ENCODE measurements around the gene TMCO4.
"Not testable (repeated sequence)": the region's sequence is repeated elsewhere in the genome, so short reads cannot be mapped to it uniquely, and the experiment has no call there.

Gene TMCO4

DNA sequence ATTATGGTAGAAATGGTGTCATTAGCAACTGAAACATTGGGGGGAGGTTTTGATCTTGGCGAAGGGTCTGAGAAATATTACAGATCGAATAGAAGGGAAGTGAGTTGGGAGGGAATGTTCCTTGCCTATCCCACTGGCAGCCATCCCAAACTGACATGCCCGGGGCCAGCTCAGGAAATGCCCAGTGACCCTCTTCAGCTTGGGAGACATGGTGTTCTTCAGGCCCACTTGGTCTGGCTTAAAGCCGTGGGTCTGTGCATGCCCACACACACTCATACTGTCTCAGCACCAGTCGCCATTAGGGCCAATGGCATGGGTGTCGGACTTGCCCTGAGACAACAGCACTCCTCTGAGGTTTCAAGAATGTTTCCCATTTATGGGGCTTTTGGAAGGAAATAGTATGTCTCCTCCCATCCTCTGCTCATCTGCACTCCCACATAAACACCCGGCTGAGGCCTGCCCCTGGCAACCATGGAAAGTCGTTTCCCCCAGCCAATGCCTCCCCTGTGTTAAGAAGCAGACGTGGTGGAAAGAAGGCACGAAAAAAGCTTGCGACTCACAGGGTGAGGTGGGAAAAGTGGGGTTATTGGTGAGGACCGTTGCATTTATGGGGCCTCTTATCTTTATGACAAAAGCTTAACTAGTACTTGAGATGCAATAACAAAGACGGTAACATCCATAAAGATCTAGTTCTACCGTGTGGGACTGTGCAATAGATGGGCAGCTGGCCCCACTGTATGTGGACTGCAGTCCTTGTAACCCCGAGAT is 13.3 kb upstream of the TMCO4 start:
- no peak for DNase-seq

DNA sequence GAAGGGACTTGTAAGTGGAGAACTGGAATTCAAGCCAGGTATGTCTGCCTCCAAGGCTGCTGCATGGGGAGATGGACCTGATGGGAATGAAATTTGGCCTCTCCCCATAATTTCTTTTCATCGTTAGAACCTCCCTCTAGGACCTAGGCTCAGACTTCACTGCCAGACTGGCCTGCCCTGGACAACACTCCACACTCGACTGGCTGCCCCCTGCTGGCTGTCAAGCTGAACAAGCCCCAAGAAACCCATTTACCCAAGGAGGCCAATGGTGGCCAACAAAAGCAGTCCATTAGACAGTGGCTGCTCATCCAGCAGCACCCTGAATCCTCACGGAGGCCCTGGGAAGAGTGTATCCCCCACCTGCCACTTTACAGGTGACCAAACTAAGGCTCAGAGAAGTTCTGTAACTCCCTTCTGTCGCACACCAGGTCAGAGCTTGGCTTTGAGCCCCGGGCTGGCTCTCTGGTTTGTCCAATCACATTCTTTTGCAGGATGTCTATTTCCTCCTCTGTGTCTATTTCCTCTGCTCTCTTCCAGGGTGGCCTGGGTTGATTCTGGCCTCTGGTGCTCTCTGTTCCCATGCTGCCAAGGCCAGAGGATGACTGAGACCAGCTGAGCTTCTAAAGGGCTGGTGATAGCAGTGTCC is 11.6 kb upstream of the TMCO4 start:
- peak; percentile 71 to 75 for DNase-seq

DNA sequence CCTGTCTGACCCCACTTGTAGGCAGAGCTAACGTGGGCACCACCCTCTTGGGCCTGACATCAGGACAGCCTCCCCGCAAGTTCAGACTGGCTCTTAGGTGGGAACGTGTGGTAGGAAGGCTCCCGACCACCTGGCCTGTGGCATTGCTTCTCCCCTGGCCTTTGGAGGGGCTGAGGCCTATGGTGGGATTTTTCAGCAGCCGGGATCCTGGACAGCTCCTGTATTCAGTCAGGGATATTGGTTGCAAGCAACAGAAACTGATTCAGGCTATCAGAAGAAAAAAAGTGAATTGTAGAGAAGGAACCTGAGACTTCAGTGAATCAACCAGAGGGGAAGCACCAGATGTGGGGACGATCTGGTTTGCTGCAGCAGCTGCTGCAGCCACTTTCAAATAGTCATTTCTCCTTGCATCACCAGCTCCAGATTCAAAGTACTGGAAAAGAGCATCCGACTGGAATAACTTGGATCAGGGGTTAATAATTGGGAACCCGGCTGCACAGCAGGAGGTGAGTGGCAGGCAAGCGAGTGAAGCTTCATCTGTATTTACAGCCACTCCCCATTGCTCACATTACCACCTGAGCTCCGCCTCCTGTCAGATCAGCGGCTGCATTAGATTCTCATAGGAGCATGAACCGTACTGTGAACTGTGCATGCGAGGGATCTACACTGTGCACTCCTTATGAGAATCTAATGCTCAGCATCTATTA is 9.5 kb upstream of the TMCO4 start:
- DNase-seq, result no peak

DNA sequence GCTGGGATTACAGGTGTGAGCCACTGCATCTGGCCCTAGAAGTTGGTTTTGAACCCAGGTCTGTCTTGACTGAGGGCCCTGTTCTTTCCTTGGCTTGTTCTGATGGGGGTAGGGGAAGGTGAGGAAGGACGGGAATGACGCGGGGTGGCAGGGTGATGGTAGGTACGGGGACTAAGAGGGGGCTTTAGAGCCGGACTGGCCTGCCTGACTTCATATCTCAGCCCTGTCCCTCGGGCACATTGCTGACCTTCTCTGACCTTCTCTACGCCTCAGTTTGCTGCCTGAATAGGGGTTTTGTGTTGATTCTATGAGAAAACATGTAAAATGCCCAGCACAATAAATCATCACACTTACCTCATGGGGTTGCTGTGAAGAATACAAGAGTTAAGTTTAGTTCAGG is 8.6 kb upstream of the TMCO4 start:
- DNase-seq, result no peak

DNA sequence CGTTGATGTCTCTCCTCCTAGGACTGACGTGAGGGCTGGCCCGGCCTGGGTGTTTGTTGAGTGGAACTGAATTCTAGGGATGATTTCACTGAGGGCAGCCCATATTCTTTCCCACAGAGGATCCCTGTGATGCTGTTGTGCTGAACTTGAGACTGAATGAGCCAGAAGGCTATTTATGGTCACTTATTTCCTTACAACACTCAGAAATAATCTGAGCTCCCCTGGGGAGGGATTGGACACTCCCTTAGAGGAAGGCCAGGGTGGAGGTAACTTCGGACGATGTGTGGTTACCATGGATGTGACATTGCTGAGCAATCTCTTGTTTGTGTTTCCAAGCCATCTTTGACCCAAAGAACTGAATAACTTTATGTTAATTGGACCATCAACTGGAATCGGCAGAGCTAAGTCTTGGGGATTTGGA is 5.1 kb upstream of the TMCO4 start:
- DNase-seq, result no peak

DNA sequence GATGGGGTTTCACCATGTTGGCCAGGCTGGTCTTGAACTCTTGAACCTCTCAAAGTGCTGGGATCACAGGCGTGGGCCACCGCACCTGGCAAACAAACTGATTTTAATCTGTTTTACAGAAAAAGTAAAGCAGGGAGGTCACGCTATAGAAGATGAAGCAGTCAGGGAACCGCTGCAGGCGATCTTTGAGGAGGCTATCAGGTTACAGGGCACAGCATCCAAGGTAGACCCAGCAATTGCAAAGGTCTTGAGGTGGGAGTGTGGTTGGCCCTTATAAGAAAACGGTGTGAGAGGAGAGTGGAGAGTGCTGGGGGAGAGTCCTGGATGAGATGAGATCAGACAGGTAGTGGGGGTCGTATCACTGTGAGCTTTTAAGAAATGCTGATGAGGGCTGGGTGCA is 2.6 kb upstream of the TMCO4 start:
- no peak for DNase-seq

DNA sequence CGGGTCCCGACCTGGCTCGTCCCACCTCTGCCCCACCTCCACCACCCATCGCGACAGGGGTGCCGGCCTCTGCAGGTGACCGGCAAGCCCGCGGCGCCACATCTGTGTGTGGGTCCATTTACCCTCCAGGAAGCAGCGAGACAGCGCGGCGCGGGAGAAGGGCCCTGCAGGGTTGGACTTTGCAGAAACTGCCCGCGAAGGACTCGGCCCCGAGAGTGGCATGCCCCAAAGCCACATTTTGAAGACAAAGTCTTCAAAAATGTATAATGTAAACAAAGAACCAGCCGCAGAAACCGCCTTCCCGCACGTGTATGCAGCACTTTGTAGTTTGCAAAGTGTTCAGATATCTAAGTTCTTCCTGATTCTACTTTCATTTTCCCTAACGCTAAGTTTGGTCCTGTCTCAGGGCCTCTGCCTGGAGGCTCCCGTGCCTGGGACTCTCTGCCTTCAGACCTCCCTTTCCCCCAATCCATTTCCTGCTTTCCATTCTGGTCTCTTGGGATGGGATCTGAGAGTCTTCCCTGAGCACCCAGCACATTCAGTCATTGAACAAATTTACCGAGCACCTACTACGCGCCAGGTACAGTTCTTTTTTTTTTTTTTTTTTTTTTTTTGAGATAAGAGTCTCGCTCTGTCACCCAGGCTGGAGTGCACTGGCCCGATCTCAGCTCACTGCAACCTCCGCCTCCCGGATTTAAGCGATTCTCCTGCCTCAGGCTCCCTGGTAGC is 524 bp upstream of the TMCO4 start:
- DNase-seq, result peak; percentile 60 to 62

DNA sequence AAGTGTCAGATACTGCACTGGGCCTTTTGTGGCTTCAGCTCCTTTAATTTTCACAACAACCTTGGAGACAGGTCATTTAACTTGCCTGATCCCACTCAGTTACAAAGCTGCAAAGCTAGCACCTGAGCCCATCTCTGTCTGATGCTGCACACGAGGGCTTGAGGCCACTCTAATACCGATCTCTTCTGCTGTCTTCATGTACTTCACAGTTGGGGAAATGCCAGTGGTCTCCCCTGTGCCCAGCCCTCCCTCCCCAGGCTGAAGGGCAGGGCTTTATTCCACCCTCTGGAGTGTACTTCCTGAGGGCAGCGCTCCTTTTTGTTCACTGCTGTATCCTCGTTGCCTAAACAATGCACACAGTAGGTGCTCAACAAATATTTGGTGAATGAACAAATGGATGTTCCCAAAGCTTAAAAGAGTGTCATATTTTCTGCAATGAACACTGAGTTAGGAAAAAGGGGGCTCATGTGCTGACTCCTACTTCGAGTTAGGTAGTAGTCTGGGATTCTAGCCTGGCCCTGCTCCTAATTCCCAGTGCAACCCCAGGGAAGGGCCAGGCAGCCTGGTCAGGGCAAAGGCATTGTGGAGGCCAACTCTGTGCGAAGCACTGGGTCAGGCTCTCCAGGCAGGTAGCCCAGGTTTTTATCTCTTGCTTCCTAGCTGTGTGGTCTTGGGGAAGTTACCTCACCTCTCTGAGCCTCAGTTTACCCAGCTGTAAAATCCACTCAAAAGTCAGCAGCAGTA is 1.1 kb downstream of the TMCO4 start:
- no peak for DNase-seq

DNA sequence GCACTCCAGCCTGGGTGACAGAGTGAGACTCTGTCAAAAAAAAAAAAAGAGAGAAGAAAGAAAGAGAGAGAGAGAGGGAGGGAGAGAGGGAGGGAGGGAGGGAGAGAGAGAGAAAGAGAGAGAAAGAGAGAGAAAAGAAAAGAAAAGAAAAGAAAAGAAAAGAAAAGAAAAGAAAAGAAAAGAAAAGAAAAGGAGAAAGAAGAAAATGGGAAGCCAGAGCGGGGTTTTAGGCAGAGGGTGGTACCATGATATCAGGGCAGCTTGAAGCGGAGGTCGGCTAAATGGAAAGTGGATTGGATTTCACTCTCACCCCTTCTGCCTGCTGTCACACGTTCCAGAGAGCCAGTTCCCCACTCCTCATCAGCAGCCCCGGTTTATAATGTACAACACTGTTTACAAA is 1.9 kb downstream of the TMCO4 start:
- no peak for DNase-seq

DNA sequence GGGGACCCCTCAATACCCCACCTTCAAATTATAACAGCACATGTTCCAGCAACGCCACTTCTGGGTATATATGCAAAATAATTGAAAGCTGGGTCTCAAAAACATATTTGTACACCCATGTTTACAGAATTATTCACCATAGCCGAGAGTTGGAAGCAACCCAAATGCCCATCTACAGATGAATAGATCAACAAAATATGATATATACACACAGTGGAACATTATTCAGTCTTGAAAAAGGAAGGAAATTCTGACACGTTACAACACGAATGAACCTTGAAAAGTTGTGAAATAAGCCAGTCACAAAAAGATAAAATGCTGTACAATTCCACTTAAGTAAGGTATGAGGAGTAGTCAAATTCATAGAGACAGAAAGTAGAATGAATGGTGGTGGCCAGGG is 5.1 kb downstream of the TMCO4 start:
- no peak for DNase-seq

DNA sequence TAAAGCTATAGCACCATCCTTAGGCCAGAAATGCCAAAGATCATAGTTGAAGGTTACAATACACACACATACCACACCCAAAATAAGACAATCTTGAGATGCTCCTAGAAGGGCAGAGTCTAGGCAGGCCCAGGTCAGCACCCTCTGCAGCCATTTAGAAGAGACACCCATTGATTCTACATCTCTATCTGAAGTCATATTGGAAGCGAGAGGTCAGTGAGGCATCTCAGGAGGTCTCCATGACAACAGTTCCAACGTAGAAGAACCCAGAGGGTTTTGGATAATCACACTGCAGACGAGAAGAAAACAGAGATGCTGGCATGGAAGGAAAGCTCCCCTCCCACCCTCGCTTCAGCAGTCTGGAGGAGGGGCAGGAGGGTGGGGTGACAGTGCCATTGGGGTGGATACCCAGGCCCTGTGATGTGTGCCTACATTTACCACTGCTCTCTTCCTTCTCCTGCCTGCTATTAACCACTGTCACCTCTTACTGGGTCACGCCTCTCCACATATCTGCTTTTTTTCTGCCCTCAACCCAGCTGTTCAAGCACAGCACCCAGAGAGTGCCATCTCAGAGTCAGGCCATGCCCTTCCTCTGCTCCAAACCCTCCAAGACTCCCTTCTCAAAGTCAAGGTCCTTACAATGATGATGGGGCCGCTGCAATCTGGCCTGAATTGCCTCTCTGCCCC is 6.2 kb downstream of the TMCO4 start:
- DNase-seq, result no peak

DNA sequence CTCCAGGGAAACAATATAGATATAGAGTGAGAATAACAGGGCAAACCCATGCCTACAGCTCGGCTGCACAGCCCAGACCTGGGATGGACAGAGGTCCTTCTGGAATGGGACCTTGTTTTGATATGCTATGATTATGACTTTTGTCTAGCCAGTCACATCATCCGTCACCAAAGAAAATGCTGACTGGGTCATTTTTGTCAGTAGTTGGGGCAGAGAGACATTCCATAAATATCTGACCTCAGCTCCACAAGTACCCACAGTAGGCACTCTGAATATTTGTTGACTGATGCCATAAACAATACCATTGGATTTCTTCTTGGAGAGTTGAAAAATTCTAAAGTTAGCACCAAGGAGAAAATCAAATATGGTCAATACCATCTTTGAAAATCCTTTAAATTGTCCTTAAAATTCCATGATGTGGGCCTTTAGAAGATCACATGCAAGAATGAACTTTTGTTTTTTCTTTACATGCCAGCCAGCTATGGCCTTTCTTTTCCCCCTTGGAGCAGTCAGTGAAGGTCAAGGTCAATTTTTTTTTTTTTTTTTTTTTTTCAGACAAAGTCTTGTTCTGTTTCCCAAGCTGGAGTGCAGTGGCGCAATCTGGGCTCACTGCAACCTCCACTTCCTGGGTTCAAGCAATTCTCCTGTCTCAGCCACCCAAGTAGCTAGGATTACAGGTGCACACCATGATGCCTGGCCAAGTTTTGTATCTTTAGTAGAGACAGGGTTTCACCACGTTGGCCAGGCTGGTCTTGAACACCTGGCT is 7.3 kb downstream of the TMCO4 start:
- no peak for DNase-seq

DNA sequence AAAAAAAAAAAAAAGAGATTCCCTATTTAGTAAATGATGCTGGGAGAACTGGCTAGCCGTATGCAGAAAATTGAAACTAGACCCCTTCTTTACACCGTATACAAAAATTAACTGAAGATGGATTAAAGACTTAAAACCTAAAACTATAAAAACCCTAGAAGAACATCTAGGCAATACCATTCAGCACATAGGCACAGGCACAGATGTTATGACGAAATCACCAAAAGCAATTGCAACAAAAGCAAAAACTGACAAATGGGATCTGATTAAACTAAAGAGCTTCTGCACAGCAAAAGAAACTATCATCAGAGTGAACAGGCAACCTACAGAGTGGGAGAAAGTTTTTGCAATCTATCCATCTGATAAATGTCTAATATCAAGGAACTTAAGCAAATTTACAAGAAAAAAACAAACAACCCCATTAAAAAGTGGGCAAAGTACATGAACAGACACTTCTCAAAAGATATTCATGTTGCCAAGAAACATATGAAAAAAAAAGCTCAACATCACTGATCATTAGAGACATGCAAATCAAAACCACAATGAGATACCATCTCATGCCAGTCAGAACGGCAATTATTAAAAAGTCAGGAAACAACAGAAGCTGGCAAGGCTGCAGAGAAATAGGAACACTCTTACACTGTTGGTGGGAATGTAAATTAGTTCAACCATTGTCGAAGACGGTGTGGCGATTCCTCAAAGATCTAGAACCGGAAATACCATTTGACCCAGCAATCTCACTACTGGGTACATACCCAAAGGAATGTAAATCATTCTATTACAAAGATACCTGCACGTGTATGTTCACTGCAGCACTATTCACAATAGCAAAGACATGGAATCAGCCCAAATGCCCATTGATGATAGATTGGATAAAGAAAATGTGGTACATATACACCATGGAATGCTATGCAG is 9.4 kb downstream of the TMCO4 start:
- not testable (repeated sequence) for DNase-seq

DNA sequence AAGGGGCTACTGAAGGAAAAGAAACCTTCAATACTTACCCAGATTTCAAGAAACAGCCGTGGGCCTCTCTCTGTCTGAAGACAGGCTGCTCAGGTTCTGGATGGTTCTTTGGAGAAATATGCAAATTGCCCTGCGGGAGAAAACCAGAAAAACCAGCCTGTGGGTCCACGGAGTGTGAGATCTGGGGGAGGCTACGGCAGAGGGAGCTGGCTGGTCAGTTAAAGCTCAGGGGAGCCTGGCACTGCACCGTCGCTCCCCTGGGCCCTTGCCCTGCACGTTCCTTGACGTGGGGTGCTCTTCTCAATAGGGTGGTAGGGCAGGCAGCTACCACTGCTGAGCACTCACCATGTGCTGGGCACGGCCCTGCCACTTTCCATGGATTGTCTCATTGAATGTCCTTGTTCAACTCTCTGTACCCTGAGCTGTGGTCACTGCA is 12.7 kb downstream of the TMCO4 start:
- DNase-seq, result no peak

DNA sequence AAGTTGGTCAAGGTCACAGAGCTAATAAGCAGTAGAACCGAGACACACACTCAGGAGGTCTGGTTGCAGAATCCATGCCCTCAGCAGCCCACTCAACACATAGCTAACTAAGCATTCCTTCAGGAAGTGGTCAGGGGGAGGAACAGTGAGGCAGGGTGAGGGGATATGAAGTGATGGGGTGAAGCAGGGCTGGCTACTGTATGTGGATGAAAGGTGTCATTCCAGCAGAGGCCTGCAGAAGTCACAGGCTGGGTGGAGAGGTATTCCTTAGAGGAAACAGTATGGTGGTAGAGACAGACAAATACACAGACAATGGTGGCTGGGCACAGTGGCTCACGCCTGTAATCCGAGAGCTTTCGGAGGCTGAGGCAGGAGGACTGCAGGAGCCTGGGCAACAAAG is 14.1 kb downstream of the TMCO4 start:
- DNase-seq, result no peak

DNA sequence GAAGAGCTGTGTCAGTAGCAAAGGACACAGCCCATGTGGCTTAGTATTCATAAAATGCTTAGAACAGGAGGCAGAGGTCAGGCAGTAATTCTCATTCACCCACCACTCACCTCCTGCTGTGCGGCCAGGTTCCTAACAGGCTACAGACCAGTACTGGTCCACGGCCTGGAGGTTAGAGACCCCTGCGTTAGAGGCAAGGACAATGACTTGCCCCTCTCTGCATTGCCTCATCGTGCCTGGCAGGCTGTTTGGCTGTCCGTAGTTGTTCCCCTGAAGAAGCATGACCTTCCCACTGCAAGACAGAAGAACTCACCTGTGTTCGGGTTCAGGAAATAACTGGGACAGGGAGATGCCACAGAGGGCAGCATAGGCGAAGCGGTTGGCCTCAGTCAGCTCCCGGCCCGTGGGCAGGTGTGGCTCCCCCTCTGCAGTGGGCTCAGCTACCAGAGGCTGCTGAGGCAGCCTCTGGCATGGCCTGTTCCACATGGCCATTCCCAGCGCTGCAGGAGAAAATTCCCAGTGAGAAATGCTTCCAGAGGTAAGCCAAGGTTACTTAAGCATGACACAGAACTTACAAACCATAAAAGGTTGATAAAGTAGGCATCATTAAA is 19.3 kb downstream of the TMCO4 start:
- no peak for DNase-seq

DNA sequence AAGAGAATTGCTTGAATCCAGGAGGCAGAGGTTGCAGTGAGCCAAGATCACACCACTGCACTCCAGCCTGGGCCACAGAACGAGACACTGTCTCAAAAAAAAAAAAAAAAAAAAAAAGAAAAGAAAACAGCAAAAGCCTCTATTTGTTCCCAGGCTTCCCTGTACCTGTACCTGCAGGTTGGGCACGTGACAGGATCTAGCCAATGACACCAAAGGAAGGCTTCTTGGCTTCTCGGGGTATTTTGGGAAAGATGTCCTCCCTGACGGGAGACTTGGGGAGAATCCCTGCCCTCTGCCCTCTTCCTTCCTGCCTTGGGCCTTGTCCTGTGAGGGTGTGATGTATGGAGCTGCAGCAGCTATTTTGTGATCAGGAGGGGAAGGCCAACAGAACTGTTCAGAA is 22.8 kb downstream of the TMCO4 start:
- DNase-seq, result no peak

DNA sequence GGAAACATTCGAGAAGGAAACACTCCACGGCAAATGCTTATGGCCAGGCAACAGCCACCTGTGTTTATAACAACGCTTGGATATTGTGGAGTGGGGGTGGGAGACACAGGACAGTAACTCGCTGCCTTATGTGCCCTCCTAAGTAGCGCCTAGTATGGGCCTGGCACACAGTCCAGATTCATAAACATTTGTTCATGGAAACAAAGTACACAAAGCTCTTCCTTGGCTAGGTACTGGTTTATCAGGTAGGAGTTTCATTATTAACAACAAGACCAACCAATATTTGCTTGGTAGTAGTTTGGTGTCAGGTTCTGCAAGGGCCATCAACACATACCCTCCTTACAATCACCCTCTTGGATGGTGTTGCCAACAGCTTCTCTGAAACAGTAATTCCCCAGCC is 23.4 kb downstream of the TMCO4 start:
- DNase-seq, result no peak

DNA sequence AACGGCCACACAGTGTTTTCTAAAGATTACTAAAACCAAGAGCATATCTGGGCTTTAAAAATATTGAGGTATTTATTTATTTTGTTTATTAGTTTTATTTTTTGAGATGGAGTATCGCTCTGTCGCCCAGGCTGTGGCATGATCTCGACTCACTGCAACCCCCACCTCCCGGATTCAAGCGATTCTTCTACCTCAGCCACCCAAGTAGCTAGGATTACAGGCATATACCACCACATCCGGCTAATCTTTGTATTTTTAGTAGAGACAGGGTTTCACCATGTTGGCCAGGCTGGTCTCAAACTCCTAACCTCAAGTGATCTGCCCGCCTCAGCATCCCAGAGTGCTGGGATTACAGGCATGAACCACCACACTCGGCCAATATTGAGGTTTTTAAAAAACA is 23.9 kb downstream of the TMCO4 start:
- DNase-seq, result no peak

DNA sequence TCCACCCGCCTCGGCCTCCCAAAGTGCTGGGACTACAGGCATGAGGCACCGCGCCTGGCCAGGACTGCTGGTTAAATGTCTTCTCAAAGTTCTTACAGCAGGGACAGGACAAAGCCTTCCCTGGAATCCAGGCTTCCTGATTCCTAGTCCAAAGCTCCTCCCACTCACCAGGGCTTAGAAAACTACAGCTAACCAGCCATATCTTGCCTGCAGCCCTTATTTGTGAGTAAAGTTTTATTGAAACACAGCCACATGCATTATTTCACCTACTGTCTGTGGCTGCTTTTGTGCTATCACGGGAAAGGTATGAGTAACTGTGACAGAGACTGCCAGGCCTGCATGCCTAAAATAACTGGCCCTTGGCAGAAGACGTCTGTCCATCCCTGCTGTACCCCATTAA is 24.4 kb downstream of the TMCO4 start:
- no peak for DNase-seq

Measured in activated CD4-positive, alpha-beta T cell treated with anti-CD3 and anti-CD28 coated beads, Interleukin-2, amount 50 U/mL, for 48 hours (primary cell).